Measurements from ENCODE around the gene SLC6A7.
"Not testable (repeated sequence)": the region's sequence is repeated elsewhere in the genome, so short reads cannot be mapped to it uniquely, and the experiment has no call there.

- TF ChIP-seq CTCF (conservative IDR thresholded peaks at IDR 0.05; ENCODE audit: low read length); EZH2phosphoT487 (IDR thresholded peaks at IDR 0.05; ENCODE audit: borderline replicate concordance): not testable (repeated sequence)
Measured at GRCh38 chr5:150233706-150234105, 43.8 kb downstream of the SLC6A7 start.

All from Loucy (cell line).